HepG2 (cell line): ENCODE measurements around the gene PLEKHG4B. TPM values are rescaled to one million over a fixed set of nuclear protein-coding genes. Genes with fewer than 3 reads are reported as not detected.

Experiments used
- CENPX ChIP-seq: sonication (generic); formaldehyde crosslinking; IDR thresholded peaks from 2 replicates; pipeline ENCODE4 v1.9.0; 2021; ENCODE audit warnings: mild to moderate bottlenecking, missing genetic modification reagents, moderate library complexity
- KLF16 ChIP-seq, 2 experiments: sonication (generic) in 1 of 2; formaldehyde crosslinking in 1 of 2; IDR thresholded peaks; 2 replicates each; pipeline versions ENCODE4 v1.6.1 to v1.8.0; 2016 to 2023; ENCODE audit warnings: missing genetic modification reagents in 2 of 2, missing compliant biosample characterization in 1 of 2
- MIER2 ChIP-seq: IDR thresholded peaks from 2 replicates; pipeline ENCODE4 v1.6.1; 2016; ENCODE audit warnings: missing biosample characterization, missing genetic modification reagents
- PHF5A ChIP-seq: IDR thresholded peaks from one replicate; pipeline ENCODE4 v1.6.1; 2018; ENCODE audit warnings: low read depth, missing genetic modification reagents; ENCODE audit not compliant: unreplicated experiment
- RBM39 ChIP-seq: fragments of 200-400 bp; formaldehyde crosslinking; IDR thresholded peaks from one replicate; pipeline ENCODE4 v1.6.1; 2018; ENCODE audit warnings: antibody characterized with exemption, mild to moderate bottlenecking, low read depth, low read length; ENCODE audit not compliant: poor library complexity, severe bottlenecking
- SP1 ChIP-seq, 2 experiments: fragments of 450-650 bp in 1 of 2; sonication (generic) in 1 of 2; formaldehyde crosslinking in 1 of 2; IDR thresholded peaks; 2 replicates each; pipeline versions ENCODE4 v1.4.0 to v1.6.1; 2016 to 2020; ENCODE audit warnings: missing genetic modification reagents in 1 of 2
- TBX3 ChIP-seq: fragments of 450-650 bp; IDR thresholded peaks from 2 replicates; pipeline ENCODE4 v1.6.1; 2017; ENCODE audit warnings: antibody characterized with exemption, mild to moderate bottlenecking, inconsistent platforms, borderline replicate concordance
- TCF7 ChIP-seq: sonication (generic); IDR thresholded peaks from 2 replicates; pipeline ENCODE4 v1.6.1; 2016; ENCODE audit warnings: antibody characterized with exemption, low read depth
- ZBTB4 ChIP-seq: sonication (generic); formaldehyde crosslinking; IDR thresholded peaks from 2 replicates; pipeline ENCODE4 v1.4.0; 2020; ENCODE audit warnings: missing genetic modification reagents, mild to moderate bottlenecking, borderline replicate concordance
- ZNF652 ChIP-seq: IDR thresholded peaks from 2 replicates; pipeline ENCODE4 v1.6.1; 2016; ENCODE audit warnings: low read depth, borderline replicate concordance
- ZNF687 ChIP-seq: sonication (generic); formaldehyde crosslinking; IDR thresholded peaks from 2 replicates; pipeline ENCODE4 v1.5.1; 2020; ENCODE audit warnings: mild to moderate bottlenecking, missing genetic modification reagents, moderate library complexity
- polyA plus RNA-seq, 8 experiments: library from polyadenylated mRNA; depleted of rRNA in 3 of 8; stranded (reverse) in 7 of 8; unstranded in 1 of 8; fragments of >200 nt; fragmentation: Illumina TruSeq in 4 of 8; extraction: Trizol in 4 of 8; gene quantifications; 2 replicates each; pipeline versions ENCODE4 v1.2.1 to v1.2.3, GENCODE V29; 2011 to 2016; ENCODE audit warnings: low read depth in 4 of 8, missing spikeins in 1 of 8, mixed read lengths in 1 of 8; ENCODE audit not compliant: insufficient read depth in 1 of 8
- total RNA-seq, 5 experiments: library from RNA; depleted of rRNA; stranded (reverse); fragments of >200 nt; fragmentation: Illumina TruSeq; extraction: Trizol; gene quantifications; 2 replicates each; pipeline ENCODE4 v1.2.3, GENCODE V29; 2016; ENCODE audit warnings: low read depth in 1 of 5
- TF ChIP-seq, protein P1 (sequence below): sonication (generic); formaldehyde crosslinking; IDR thresholded peaks from 2 replicates; pipeline ENCODE4 v1.9.0; 2021; ENCODE audit warnings: missing genetic modification reagents, borderline replicate concordance
- TF ChIP-seq, protein P2 (sequence below): IDR thresholded peaks from 2 replicates; pipeline ENCODE4 v1.6.1; 2016

Gene PLEKHG4B
- total and polyA plus RNA-seq, 2 of the 13 experiments (the other 11 are each of a cell fraction or from before 2014, with no cell fraction given) = 0.09 TPM; not detected in 1

DNA sequence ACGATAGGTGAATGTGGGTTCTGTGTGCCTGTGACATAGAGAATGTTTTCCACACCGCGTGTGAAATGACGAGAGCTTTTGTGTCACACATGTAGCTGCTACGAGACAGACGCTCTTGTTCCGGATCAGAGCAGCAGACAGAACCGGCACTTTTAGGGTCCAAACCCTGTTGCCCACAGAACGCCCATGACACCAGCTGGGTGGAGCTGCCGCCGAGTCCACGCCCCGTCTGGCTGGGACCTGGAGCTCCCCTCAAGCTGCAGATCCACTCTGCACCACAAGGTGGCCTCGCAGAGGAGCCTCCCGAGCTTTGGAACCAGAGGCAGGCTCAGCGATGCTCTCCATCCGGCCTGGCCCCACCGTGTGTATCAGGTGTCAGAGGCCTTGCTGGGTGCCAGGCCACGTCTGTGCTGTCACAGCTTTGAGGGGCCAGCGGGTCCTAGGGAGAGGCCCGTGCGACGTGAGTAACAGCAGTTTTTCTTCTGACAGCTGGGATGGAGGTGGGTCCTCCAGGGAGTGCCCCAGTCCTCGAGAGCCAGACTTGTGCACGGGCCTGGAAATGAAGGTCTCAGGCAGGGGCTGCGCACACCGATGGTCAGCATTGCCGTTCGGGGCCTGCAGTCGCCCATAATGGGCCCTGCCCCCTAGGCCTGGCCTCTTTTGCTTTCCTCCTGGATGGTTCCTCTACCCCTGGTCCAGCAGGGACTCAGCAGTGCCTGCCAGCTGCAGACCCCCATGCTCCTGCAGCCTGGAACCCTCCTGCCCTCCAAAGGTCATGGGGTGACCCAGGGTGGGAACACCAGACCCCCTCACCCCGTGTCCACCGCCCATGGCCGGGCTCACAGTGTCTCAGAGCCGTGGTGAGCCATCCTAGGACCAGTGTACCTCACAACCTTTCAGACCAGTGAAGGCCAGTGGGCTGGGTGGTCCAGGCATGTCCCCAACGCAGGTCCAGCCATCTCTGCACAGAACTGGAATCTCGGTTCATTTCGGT is 96.8 kb downstream of the PLEKHG4B start (continued):
- TF ChIP-seq ZNF687 (CRISPR knock-in tag) = peak; percentile 92
- TF ChIP-seq KLF16 (CRISPR knock-in tag; IDR thresholded peaks at IDR 0.05) = no peak
- TF ChIP-seq, protein P1, sequence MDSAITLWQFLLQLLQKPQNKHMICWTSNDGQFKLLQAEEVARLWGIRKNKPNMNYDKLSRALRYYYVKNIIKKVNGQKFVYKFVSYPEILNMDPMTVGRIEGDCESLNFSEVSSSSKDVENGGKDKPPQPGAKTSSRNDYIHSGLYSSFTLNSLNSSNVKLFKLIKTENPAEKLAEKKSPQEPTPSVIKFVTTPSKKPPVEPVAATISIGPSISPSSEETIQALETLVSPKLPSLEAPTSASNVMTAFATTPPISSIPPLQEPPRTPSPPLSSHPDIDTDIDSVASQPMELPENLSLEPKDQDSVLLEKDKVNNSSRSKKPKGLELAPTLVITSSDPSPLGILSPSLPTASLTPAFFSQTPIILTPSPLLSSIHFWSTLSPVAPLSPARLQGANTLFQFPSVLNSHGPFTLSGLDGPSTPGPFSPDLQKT = no peak
- no peak for TF ChIP-seq SP1 (IDR thresholded peaks at IDR 0.05)
- TF ChIP-seq SP1 (CRISPR knock-in tag; IDR thresholded peaks at IDR 0.05) = peak; percentile 26; the same call in 1 of the 2 replicates
- no peak for TF ChIP-seq TBX3
- TF ChIP-seq ZBTB4 = no peak
- TF ChIP-seq MIER2 (CRISPR knock-in tag) = 0 out of 2 replicates have a peak, but pooled peaks have one; percentile 13
- TF ChIP-seq, protein P2, sequence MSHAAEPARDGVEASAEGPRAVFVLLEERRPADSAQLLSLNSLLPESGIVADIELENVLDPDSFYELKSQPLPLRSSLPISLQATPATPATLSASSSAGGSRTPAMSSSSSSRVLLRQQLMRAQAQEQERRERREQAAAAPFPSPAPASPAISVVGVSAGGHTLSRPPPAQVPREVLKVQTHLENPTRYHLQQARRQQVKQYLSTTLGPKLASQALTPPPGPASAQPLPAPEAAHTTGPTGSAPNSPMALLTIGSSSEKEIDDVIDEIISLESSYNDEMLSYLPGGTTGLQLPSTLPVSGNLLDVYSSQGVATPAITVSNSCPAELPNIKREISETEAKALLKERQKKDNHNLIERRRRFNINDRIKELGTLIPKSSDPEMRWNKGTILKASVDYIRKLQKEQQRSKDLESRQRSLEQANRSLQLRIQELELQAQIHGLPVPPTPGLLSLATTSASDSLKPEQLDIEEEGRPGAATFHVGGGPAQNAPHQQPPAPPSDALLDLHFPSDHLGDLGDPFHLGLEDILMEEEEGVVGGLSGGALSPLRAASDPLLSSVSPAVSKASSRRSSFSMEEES (CRISPR knock-in tag) = peak; percentile 45; the same call in 1 of the 2 replicates
- TF ChIP-seq TCF7 = no peak
- peak; percentile 10; the same call in 1 of the 2 replicates for TF ChIP-seq ZNF652 (CRISPR knock-in tag)
- TF ChIP-seq RBM39 = no peak
- TF ChIP-seq PHF5A = no peak
- no peak for TF ChIP-seq CENPX (CRISPR knock-in tag)
